CD8-positive, alpha-beta memory T cell (primary cell): Measurements from ENCODE around the gene FFAR3. TPM values are rescaled to one million over a fixed set of nuclear protein-coding genes. Genes with fewer than 3 reads are reported as not detected.
A peak's percentile ranks its signal among the peaks of the same experiment; 100 is the strongest.
"Not testable (repeated sequence)": the region's sequence is repeated elsewhere in the genome, so short reads cannot be mapped to it uniquely, and the experiment has no call there.

ENCODE experiments used
- CTCF ChIA-PET: fragments of 350-600 bp; sonication (Branson Sonifier 250); formaldehyde crosslinking; loops from one replicate; lab custom pipeline; 2021; ENCODE audit warnings: antibody characterized with exemption; lab: Charles Lee
- POLR2A ChIA-PET: fragments of 350-600 bp; sonication (Branson Sonifier 250); formaldehyde crosslinking; loops from one replicate; lab custom pipeline; 2021; ENCODE audit warnings: antibody characterized with exemption; lab: Charles Lee
- DNase-seq, 5 donors: peaks; one replicate each; pipeline versions ENCODE4 v3.0.0 to v3.0.0-alpha.2; 2020 to 2022; ENCODE audit warnings: mixed read lengths in 1 of 5
- H3K27ac ChIP-seq: one replicate; pipeline ENCODE4 v1.7.0; 2013; ENCODE audit warnings: low read depth, mild to moderate bottlenecking, low read length, moderate library complexity
- H3K27me3 ChIP-seq: 2 replicates; pipeline ENCODE4 v1.7.0; 2013; ENCODE audit warnings: low read length, mild to moderate bottlenecking; ENCODE audit not compliant: insufficient read depth, poor library complexity, severe bottlenecking
- H3K36me3 ChIP-seq: 2 replicates; pipeline ENCODE4 v1.7.0; 2013; ENCODE audit warnings: mild to moderate bottlenecking, low read length, moderate library complexity; ENCODE audit not compliant: insufficient read depth
- H3K4me1 ChIP-seq: 2 replicates; pipeline ENCODE4 v1.7.0; 2013; ENCODE audit warnings: mild to moderate bottlenecking, low read length, moderate library complexity; ENCODE audit not compliant: insufficient read depth
- H3K4me3 ChIP-seq: 2 replicates; pipeline ENCODE4 v1.7.0; 2013; ENCODE audit warnings: mild to moderate bottlenecking, low read length
- H3K9me3 ChIP-seq: 2 replicates; pipeline ENCODE4 v1.7.0; 2013; ENCODE audit warnings: mild to moderate bottlenecking, low read length
- H3K27ac Mint-ChIP-seq, 8 donors: one replicate each; pipeline ENCODE4 v1.8.0; 2020 to 2021; ENCODE audit warnings: mixed read lengths in 8 of 8, mild to moderate bottlenecking in 6 of 8, inconsistent platforms in 3 of 8, moderate library complexity in 3 of 8
- H3K27me3 Mint-ChIP-seq, 2 donors: one replicate each; pipeline ENCODE4 v1.8.0; 2020 to 2021; ENCODE audit warnings: mixed read lengths in 2 of 2, mild to moderate bottlenecking in 1 of 2, moderate library complexity in 1 of 2
- H3K36me3 Mint-ChIP-seq, 3 donors: one replicate each; pipeline ENCODE4 v1.8.0; 2020 to 2021; ENCODE audit warnings: mixed read lengths in 3 of 3, inconsistent platforms in 1 of 3, mild to moderate bottlenecking in 1 of 3
- H3K4me1 Mint-ChIP-seq, 3 donors: one replicate each; pipeline ENCODE4 v1.8.0; 2020 to 2021; ENCODE audit warnings: mixed read lengths in 3 of 3, inconsistent platforms in 1 of 3, mild to moderate bottlenecking in 1 of 3
- H3K4me3 Mint-ChIP-seq, 7 donors: one replicate each; pipeline ENCODE4 v1.8.0; 2020 to 2021; ENCODE audit warnings: mixed read lengths in 7 of 7, mild to moderate bottlenecking in 6 of 7, moderate library complexity in 4 of 7, inconsistent platforms in 2 of 7
- H3K9me3 Mint-ChIP-seq, 5 donors: one replicate each; pipeline ENCODE4 v1.8.0; 2020 to 2022; ENCODE audit warnings: mixed read lengths in 5 of 5, mild to moderate bottlenecking in 3 of 5, moderate library complexity in 2 of 5, inconsistent platforms in 1 of 5
- polyA plus RNA-seq: library from polyadenylated mRNA; unstranded; fragments of 300-500 nt; fragmentation: Illumina TruSeq; gene quantifications from one replicate; pipeline ENCODE4 v1.2.3, GENCODE V29; 2021
- total RNA-seq, 2 experiments: library from RNA; stranded (reverse); gene quantifications; one replicate each; pipeline ENCODE4 v1.2.3, GENCODE V29; 2021

The FFAR3 gene
- total and polyA plus RNA-seq, 3 experiments from 2014 or later: not detected

GRCh38 chr19:35399231-35399630, 41.0 kb downstream of the FFAR3 start:
- POLR2A ChIA-PET: no interaction called here
- no peaks in the 10 kb centered on the region for H3K27me3 ChIP-seq

GRCh38 chr19:35399948-35400772, 41.9 kb downstream of the FFAR3 start:
- no peak overlapping the region for H3K4me3 Mint-ChIP-seq
- no peaks in the 10 kb centered on the region for H3K9me3 ChIP-seq
- H3K36me3 ChIP-seq: no peaks in the 10 kb centered on the region
- no peaks in the 10 kb centered on the region for H3K4me1 Mint-ChIP-seq
- H3K36me3 Mint-ChIP-seq: peaks cover 0 to 1% (median 0%) of the 10 kb centered on the region in 3 donors
- H3K27ac ChIP-seq: no peak overlapping the region
- peak overlapping the region in 1 of 8 donors; percentile 82 for H3K27ac Mint-ChIP-seq
- POLR2A ChIA-PET: no interaction called here
- no peaks in the 10 kb centered on the region for H3K9me3 Mint-ChIP-seq
- DNase-seq: no peak
- CTCF ChIA-PET: no interaction called here
- no peaks in the 10 kb centered on the region for H3K27me3 ChIP-seq
- H3K4me1 ChIP-seq: no peaks in the 10 kb centered on the region
- H3K27me3 Mint-ChIP-seq: peaks cover 3 to 6% of the 10 kb centered on the region in 2 donors
- no peak overlapping the region for H3K4me3 ChIP-seq

More at GRCh38 chr19:35399231-35399630, 41.0 kb downstream of the FFAR3 start:
- Mint-ChIP-seq H3K36me3 (no peaks in the 10 kb centered on the region), H3K4me1 (no peaks in the 10 kb centered on the region), H3K27me3 (peaks cover 3 to 6% of the 10 kb centered on the region in 2 donors), H3K4me3 (no peak overlapping the region), H3K27ac (peak overlapping the region in 2 of 8 donors; percentile 20 to 47), H3K9me3 (no peaks in the 10 kb centered on the region)
- H3K4me3 ChIP-seq: no peak overlapping the region
- CTCF ChIA-PET: no interaction called here
- DNase-seq: no peak
- H3K36me3 ChIP-seq: no peaks in the 10 kb centered on the region
- H3K27ac ChIP-seq: no peak overlapping the region
- no peaks in the 10 kb centered on the region for H3K9me3 ChIP-seq
- no peaks in the 10 kb centered on the region for H3K4me1 ChIP-seq

GRCh38 chr19:35400773-35401100, 42.5 kb downstream of the FFAR3 start:
- Mint-ChIP-seq H3K9me3 (no peaks in the 10 kb centered on the region), H3K4me3 (no peak overlapping the region), H3K36me3 (peaks cover 0 to 3% (median 0%) of the 10 kb centered on the region in 3 donors), H3K27me3 (peaks cover 3 to 6% of the 10 kb centered on the region in 2 donors), H3K4me1 (no peaks in the 10 kb centered on the region), H3K27ac (peak overlapping the region in 1 of 8 donors; percentile 38)
- POLR2A ChIA-PET: no interaction called here
- H3K9me3 ChIP-seq: no peaks in the 10 kb centered on the region
- H3K27me3 ChIP-seq: no peaks in the 10 kb centered on the region
- no peak overlapping the region for H3K27ac ChIP-seq
- H3K36me3 ChIP-seq: no peaks in the 10 kb centered on the region
- H3K4me3 ChIP-seq: no peak overlapping the region
- DNase-seq: no peak
- no peaks in the 10 kb centered on the region for H3K4me1 ChIP-seq
- CTCF ChIA-PET: no interaction called here

- H3K27ac Mint-ChIP-seq, H3K9me3 ChIP-seq, H3K4me1 Mint-ChIP-seq, H3K27ac ChIP-seq, POLR2A ChIA-PET, H3K36me3 ChIP-seq, H3K4me3 Mint-ChIP-seq, H3K9me3 Mint-ChIP-seq, H3K27me3 ChIP-seq, DNase-seq, H3K36me3 Mint-ChIP-seq, H3K27me3 Mint-ChIP-seq, CTCF ChIA-PET, H3K4me3 ChIP-seq, H3K4me1 ChIP-seq: not testable (repeated sequence)
Measured at GRCh38 chr19:35401416-35401815, 43.2 kb downstream of the FFAR3 start.

- Mint-ChIP-seq H3K27me3 (peaks cover 3 to 4% of the 10 kb centered on the region in 2 donors), H3K27ac (peak overlapping the region in 1 of 8 donors; percentile 84), H3K4me1 (no peaks in the 10 kb centered on the region), H3K36me3 (peaks cover 0 to 3% (median 0%) of the 10 kb centered on the region in 3 donors), H3K4me3 (no peak overlapping the region), H3K9me3 (no peaks in the 10 kb centered on the region)
- no peaks in the 10 kb centered on the region for H3K27me3 ChIP-seq
- no peak overlapping the region for H3K4me3 ChIP-seq
- DNase-seq: no peak
- CTCF ChIA-PET: interaction anchor here (1.0 kb wide), 1 partner anchor 65 kb away, joined by 3 read pairs; no protein-coding TSS in a partner anchor
- H3K9me3 ChIP-seq: no peaks in the 10 kb centered on the region
- POLR2A ChIA-PET: no interaction called here
- no peaks in the 10 kb centered on the region for H3K4me1 ChIP-seq
- H3K36me3 ChIP-seq: no peaks in the 10 kb centered on the region
- H3K27ac ChIP-seq: no peak overlapping the region
Measured at GRCh38 chr19:35403116-35403760, 45.0 kb downstream of the FFAR3 start.

GRCh38 chr19:35404879-35405622, 46.8 kb downstream of the FFAR3 start:
- DNase-seq: no peak
- Mint-ChIP-seq H3K4me1 (no peaks in the 10 kb centered on the region), H3K27ac (peak overlapping the region in 1 of 8 donors; percentile 38), H3K27me3 (peaks cover 0 to 5% of the 10 kb centered on the region in 2 donors), H3K9me3 (no peaks in the 10 kb centered on the region), H3K4me3 (no peak overlapping the region), H3K36me3 (peaks cover 0 to 3% (median 0%) of the 10 kb centered on the region in 3 donors)
- Histone ChIP-seq H3K36me3 (no peaks in the 10 kb centered on the region), H3K4me1 (no peaks in the 10 kb centered on the region), H3K27me3 (no peaks in the 10 kb centered on the region), H3K9me3 (no peaks in the 10 kb centered on the region), H3K4me3 (no peak overlapping the region), H3K27ac (no peak overlapping the region)
- CTCF ChIA-PET: no interaction called here
- POLR2A ChIA-PET: no interaction called here

GRCh38 chr19:35407619-35408018, 49.4 kb downstream of the FFAR3 start:
- H3K36me3 ChIP-seq: no peaks in the 10 kb centered on the region
- H3K4me3 Mint-ChIP-seq: no peak overlapping the region
- ChIA-PET POLR2A (no interaction called here), CTCF (no interaction called here)
- no peaks in the 10 kb centered on the region for H3K9me3 Mint-ChIP-seq
- DNase-seq: no peak
- no peak overlapping the region for H3K4me3 ChIP-seq
- H3K9me3 ChIP-seq: no peaks in the 10 kb centered on the region
- H3K27me3 ChIP-seq: peaks cover 3% of the 10 kb centered on the region
- H3K4me1 Mint-ChIP-seq: no peaks in the 10 kb centered on the region
- H3K27ac ChIP-seq: no peak overlapping the region
- H3K36me3 Mint-ChIP-seq: peaks cover 0 to 3% (median 0%) of the 10 kb centered on the region in 3 donors
- H3K27ac Mint-ChIP-seq: no peak overlapping the region
- H3K27me3 Mint-ChIP-seq: peaks cover under 1 to 5% of the 10 kb centered on the region in 2 donors
- H3K4me1 ChIP-seq: no peaks in the 10 kb centered on the region
